Astrocyte of the hippocampus (primary cell): ENCODE data around the gene FRMD1.

Experiments
- DNase-seq: peaks from one replicate; pipeline ENCODE4 v3.0.0; 2011; ENCODE audit warnings: low read depth, low spot score

Gene FRMD1

DNA sequence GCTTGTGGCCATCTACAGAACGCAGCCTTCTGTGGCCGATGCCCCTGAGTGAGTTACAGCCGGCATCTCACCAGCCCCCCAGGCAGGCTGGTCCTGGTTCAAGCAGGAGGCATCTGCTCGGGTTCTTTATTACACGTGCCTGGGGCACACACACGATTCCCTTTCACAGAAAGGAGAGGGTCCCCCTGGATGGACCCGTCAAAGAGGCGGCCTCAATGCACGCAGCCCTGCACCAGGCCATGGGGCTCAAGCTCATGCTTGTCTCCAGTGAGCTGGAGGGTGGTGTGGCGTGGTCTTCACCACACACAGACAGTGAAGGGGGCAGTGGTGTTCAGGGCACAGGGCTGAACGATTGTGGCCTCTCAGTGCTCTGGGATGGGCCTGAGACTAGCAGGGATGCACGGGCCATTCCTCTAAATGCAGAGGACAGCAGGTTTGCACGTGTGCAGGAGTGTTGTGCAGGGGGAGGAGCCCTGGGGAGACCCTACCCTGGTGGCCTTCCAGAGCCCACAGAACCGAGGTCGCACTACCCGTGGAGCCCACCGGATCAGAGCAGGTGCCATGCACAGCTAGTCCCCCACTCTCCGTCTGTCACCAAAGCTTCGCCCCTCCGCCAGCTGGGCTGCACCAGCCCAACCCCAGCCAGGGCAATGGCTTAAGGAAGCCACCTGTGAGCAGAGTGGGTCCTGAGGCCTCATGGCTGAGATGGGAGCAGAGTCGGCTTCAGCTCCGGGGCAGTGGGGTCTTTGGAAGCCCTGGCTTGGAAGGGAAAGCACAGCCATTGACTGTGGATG lies 23.1 kb downstream of the FRMD1 start:
- no peak for DNase-seq

DNA sequence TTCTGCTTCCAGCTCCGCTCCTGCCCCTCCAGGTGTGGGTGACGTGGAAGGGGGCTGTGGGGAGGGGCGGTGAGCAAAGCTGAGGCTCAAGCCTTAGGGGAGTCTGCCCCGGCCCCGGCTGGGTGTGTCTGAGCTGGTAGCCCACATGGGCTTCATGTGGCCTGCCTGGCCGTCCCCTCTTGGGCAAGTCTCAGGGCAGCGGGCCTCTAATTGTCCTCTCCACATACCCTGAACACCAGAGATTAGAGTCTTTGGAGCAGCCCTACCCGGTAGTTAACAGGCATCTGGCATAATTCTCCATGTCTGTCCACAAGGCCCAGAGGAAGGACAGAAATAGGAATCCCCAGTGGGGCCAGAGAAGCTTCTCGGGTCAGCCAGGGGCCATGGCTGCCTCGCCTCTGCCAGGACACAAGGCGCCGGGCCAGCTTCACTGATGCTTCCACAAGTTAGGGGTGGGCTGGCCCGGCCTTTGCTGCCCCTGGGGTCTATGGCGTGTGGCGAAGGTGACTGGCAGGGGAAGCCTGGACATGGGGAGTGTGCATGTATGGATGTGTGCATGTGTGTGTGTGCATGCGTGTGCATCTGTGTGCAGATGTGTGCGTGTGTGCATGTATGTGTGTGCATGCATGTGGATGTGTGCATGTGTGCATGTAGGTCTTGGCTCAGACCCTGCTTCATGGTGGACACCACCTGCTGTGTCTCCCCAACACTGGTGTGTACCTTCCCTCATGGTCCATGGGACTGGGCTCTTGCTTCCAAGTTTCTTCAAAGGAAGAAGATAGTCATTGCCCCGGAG lies 24.0 kb downstream of the FRMD1 start:
- DNase-seq: no peak

DNA sequence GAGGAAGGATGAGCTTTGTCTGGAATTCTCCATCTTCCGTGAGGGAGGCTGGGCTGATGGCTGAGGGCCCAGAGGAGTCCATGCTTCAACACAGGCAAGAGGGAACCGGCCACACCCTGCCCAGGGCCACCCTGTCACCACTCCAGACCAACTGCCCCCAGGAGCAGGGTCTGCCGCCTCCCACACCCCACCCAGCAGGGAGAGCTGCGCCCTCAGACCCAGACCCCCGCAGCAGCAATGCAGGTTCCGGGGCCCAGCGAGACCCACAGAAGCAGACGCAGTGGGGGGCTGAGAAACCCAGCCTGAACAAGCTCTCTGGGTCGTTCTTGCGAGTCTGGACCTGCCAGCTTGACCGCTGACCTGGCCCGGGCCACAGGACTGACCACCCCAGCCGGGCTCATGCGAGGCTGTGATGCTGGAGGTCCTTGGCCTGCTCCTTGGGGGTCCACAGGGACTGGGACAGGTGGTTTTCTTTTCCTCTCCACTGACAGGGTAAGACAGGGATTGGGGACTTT lies 25.0 kb downstream of the FRMD1 start:
- DNase-seq: no peak

DNA sequence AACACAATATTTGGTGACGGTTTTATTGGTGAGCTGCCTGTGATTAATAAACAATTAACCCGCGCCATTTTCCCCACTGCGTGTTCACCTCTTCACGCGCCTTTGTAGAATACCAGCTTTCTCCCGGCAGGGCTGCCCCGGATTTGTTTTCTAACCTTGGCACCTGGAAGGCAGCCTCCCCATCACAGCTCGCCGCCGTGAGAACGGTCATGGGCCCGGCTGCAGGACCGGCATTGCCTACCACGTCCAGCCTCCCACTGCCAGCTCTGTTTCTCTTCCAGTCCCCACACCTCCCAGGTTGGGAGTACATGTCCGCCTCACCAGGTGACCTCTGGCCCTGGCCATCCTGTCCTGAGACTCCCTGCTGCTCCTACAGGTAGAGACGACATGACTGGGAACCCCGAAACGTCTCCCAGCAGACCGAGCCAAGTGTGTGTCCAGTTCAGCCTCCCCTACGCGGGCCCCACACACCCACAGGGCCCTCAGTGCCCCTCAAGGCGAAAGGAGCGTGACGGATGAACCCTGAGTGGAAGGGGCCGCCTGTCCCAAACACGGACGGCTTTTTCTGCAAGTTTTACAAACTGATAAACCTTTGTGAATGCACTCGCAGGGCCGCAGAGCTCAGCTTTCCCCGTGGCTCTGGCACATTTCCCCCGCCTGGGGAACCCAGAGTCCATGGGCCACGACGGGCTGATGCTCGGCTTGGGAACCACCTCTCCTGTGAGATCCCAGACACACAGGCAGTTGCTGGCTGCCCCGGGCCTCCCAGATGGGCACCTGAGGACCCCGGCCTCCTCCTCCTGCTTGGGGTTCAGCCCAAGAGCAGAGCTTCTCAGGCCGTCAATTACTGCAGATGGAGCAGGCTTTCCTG lies 25.7 kb downstream of the FRMD1 start:
- DNase-seq: no peak

DNA sequence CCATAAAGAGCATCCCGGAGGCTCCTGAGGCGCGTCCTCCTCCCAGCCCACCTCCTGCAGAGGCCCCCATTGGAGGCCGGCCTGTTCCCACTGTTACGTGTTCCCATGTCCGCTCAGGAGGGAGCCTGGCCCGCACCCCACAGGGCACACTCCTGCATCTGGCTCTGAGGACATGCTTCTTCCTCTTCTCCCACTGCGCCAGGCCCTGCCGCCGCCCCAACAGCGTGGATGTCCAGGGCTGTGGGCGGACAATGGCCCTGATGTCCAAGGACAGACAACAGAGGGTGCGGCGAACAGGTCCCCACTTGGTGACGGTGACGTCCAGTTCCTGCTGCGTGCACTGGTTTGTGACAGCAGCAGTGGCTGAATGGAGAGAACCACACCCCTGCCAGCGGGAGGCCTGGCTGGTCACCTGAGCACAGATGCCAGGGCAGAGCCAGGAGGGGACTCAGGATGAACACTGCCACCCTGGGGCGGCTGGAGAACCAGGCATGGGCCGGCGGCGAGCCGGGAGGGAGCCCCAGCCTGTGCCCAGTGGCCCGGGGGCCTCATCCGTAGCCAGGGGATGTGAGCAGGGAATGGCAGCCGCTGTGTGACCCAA lies 26.6 kb downstream of the FRMD1 start:
- DNase-seq: no peak

DNA sequence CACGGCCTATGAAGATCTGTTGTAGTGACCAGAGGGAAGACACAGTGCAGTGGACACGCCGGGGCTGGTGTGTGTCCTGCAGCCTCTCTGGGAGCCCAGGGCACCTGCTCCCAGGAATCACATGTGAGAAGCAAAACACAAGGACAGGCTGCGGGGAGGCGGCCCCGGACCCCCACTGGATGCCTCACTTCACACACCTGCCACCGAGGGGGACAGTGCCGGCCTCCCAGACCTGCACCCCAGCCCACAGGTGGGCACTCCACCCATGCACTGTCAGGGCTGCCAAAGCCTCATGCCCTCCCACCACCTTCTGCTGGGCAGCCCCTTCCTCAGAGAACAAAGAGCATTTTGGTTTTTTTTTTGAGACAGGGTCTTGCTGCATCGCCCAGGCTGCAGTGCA lies 27.4 kb downstream of the FRMD1 start:
- no peak for DNase-seq

DNA sequence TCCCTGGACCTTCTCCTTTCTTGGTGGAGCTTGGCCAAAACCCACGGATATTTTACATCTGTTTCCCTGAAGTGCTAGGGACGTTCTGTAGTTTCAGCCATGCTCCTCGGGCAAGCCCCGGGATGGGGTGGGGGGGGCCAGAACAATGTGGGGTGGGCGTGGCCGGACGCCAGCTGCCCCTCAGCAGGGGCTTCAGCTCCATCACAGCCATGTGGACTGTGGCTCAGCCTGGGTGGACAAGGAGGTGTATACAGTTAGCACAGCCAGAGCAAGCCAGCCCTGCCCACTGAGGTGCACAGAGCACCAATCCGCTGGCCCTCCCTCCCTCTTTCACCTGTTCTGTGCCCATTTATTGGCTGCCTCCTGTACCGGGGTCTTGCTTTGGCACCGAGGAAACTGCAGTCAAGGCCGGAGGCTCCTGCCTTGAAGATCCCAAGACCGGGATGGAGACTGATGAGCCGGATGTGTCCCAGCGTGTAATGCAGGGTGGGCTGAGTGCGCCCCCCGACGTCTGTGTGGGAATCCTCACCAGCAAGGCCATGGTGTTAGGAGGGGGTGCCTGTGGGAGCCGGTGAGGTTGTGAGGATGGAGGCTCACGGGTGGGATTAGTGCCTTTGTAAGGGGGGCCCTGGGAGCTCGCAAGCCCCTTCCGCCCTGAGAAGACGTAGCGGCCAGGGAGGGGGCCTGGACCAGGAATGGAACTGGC lies 28.0 kb downstream of the FRMD1 start:
- no peak for DNase-seq

DNA sequence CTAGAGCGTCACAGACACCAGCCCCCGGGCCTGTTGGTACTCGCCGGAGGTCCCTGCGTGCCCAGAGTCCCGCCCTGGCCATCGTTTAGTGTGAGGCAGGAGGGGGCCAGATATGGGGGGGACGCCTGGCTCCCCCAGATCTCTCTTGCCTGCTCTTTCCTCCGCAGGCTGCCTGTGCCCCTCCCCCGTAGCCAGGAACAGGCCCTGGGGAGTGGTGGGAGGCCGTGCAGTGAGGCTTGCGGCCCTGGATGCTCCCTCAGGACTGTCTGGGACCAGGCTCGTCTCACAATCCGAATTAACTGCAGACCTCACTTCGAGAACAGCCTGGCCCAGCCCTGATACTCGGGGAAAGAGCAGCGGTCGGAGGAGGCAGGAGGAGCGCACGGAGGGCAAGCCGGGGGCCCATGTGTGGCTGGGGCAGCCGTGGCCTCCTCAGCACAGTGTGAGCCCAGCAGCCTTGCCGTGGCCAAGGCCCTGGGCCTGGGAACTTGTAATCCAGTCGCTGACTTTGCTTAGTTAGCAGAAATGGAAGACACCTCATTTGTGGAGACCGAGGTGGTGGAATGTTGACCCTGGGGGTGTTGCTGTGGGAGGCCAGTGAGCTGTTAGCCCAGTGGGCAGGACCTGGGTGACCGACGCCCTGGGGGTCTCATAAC lies 28.7 kb downstream of the FRMD1 start:
- DNase-seq: no peak

DNA sequence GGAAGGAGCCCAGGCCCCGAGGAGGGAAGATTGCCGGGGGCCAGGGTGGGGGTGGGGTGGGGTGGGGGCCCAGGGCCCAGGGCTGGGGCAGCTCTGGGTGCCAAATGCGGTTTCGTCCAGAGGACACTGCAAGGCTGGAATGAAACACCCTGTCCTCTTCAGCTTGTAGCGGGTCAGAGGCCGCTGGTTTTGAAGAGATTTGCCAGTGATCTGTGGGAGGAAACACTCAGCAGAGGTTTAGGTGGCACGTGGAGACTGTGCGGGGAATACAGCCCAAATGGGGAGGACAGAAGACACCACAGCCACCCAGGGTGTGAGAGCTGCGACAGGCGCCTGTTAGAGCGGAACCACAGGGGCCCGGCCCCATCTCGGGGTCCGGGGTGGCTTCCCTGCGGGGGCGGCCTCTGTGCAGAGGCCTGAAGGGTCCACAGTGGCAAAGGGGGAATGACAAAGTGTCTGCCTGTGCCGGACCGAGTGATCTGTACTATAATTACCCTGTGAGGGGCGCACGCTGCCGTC lies 29.2 kb downstream of the FRMD1 start:
- no peak for DNase-seq

DNA sequence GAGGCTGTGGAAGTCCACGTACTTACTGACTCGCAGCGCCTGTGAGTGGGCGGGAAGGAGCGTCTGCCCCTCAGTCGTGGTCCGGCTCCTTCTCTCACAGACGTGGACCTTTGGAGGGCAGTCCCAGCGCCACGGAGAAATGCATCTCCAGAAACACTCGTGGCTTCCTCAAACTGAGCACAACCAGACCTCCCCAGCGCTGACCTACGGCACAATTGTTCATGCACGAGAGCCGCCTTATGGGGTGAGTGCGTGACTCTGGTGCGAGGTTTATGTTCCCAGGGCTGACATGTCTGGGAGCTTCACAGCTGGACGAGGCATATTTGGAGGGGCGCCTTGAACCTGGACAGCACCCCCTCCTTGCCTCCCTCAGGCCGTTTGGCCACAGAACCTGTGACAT lies 29.7 kb downstream of the FRMD1 start:
- DNase-seq: no peak

DNA sequence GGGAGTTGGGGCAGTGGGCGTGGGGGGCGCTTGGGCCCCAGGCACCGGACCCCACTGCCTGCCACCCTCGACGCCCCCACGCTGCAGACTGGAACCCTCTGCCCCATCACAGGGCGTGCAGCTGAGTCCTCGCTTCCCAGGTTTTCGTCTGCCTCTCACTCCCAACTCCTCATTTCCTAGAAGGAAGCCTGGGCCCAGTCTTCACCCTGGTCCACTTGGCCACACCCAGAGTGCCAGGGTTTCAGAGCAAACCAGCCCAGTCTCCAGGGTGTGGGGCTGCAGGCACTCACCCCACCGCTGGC lies 30.3 kb downstream of the FRMD1 start:
- no peak for DNase-seq

DNA sequence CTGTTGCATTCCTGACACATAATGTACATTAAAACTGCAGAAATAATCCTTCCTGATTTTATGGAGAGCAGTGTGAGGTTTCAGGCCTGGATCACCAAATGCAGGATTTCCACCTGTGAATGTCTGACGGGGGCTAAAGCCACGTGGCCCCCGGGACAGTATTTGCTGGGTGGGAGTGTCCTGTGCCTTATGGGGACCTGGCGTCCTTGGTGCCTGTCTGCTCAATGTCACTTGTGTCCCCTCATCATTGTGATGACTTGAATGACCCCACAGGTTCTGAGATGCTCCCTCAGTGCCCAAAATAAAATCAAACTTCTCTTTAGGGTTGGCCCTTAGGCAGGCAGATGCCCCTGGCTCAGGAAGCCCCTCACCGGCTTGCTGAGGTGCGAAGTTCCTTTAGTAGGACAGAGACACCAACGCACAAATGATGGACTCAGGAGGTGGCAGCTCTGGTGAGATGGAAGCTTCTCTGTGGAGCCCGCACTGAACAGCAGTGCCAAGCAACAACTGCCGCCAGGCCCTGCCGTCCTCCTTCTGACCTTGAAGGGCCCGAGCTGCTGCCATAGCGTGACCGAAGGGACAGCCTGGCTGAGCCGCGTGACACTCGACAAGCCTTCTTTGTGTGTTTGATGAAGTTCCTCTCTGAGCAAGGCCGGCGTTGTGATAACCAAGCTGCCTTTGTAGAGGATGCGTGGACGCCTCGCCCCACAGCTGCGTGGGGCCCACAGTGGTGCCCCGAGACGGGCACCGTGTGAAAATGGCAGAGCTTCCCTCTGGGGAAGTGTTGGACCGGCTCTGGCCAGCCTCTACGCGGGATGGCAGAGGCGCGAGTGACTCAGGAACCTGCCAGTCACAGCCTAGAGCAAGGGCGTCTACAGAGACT lies 30.9 kb downstream of the FRMD1 start:
- DNase-seq: no peak

DNA sequence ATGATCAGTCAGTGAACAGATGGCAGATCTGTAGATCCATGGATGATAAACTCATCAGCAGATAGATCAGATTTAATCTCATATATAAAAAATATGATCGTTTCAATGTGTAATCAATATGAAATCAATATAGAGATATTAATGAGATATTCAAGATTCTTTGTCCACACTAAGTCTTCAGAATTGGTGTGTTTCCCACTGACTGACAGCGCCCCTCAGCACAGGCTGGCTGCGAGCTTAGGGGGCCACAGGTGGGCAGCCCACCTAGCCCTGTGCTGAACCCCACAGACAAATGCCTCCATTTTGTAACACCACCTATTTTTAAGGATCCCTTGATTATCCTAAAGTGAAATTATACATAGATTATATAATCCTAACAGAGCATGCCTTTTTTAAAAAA lies 32.3 kb downstream of the FRMD1 start:
- no peak for DNase-seq

DNA sequence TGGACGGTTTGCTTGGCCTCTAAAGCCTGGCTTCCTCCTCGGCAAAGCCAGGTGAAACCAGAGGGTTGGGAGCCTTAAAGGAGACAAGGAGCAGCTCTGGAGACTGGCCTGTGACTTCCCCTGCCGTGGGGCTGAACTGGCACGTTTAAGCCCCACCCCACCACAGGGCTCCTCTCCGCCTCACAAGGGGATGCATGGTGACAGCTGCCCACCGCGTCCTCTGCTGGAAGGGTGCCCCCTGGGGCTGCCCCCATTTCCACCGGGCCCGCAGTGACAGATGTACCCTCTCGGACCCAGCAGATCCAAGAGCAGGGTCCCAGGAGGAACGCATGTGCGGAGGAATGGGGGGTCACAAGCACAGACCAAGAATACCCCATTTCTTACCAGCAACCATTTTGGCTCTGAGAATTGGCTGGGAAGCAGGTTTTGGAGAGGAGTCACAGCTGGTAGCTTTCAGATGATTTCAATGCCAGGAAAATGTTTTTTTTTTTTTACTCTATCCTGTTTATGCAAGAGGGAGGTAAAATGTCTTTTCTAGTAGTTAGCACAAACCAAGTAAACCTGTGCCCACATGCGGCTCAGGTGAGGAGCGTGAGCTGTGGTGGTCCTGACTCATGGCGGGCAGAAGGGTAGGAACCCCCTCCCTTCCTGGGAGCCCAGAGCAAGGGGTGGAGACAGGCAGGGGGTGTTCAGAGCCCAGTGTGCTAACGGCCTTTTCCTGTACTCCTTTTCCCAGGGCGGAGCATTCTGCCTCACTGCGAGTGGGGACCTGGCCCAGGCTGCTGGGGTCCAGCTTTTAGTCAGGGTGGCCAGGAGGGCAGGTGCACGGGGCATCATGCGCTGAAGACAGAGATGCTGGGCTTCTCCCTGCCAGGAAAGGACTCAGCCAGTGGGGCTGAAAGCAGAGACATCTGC lies 33.0 kb downstream of the FRMD1 start:
- DNase-seq: no peak

DNA sequence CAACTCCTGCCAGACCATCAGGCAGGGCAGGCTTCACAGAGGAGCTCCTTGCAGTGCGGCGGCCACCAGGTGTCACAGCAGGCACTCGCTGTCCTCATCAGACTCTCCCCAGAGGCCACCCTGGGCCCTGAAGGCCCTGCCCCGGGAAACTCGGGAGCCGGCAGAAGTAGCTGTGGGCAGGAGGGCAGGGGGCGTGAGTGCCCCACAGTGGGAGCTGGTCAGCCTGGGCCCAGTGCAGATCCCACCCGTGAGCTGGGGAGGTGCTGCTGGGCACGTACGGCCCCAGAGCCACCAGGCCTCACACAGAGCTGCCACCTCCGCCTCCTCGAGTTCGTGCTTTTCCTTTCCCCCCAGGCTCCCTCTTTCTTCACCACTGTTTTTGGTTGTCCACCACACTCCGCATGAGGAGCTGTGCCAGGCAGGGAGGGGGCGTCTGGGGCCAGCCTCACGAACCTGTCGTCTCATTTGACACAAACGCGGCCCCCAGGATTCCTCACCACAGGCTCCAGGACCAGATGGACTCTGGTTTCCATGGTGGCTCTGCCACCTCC lies 33.8 kb downstream of the FRMD1 start:
- no peak for DNase-seq

DNA sequence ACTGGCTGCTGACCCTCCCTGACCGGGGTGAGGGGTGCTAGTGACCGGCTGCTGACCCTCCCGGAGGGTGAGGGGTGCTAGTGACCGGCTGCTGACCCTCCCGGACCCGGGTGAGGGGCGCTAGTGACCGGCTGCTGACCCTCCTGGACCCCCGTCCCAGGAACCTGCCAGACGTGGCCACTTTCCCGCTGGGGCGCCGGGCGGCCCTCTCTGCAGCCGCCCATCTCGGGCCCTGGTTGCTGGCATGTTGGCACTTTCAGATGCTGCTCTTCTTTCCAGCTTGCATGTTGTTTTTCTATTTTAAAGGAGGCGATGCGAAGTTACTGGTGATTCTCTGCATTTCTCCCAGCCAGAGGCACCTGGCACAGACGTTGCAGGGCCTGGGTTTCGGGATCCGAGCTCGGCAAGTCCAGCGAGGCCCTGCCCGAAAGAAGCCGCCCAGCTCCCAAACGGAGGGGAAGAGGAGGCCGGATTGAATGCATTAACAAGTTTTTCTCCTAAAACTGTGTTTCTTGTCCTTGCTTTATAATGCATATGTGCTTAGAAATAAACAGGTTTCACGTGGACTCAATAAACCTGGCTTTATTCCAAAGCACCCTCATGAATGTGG lies 34.4 kb downstream of the FRMD1 start:
- no peak for DNase-seq

DNA sequence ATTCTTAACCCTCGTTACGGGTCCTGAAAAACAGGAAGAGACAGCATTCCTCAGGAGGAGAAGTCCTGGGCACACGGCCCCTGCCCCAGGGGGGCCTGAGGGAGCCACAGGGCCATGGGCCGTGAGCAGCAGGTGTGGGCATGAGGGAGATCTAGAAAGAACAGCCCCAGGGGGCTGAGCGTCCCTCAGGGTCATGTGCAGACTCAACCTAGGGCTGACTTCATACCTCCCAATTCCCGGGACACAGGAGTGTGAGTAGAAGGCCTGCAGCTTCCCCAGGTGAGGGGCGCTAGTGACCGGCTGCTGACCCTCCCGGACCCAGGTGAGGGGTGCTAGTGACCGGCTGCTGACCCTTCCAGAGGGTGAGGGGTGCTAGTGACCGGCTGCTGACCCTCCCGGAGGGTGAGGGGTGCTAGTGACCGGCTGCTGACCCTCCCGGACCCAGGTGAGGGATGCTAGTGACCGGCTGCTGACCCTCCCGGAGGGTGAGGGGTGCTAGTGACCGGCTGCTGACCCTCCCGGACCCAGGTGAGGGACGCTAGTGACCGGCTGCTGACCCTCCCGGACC lies 35.1 kb downstream of the FRMD1 start:
- DNase-seq: no peak
